ENCODE data around the gene NOP14. TPM values are rescaled to one million over a fixed set of nuclear protein-coding genes. Genes with fewer than 3 reads are reported as not detected.

The NOP14 gene
- total RNA-seq, 3 donors from 2014 or later, result 18.2 to 23.8 (median 23.5) TPM

- peaks cover 4% of the 10 kb centered on the region for H3K9me3 ChIP-seq
- ATAC-seq (no peak), DNase-seq (no peak)
- no peaks in the 10 kb centered on the region for H3K36me3 ChIP-seq (ENCODE audit: low read depth)
- TF ChIP-seq CTCF (IDR thresholded peaks at IDR 0.05), result no peak
- no peak overlapping the region for H3K4me3 ChIP-seq
- H3K4me1 ChIP-seq (ENCODE audit: low read depth), result no peaks in the 10 kb centered on the region
- intact Hi-C loops (cut with DNase I, micrococcal nuclease), result no loop called here
Observed at GRCh38 chr4:2982012-2982411, 18.8 kb upstream of the NOP14 start.

DNA sequence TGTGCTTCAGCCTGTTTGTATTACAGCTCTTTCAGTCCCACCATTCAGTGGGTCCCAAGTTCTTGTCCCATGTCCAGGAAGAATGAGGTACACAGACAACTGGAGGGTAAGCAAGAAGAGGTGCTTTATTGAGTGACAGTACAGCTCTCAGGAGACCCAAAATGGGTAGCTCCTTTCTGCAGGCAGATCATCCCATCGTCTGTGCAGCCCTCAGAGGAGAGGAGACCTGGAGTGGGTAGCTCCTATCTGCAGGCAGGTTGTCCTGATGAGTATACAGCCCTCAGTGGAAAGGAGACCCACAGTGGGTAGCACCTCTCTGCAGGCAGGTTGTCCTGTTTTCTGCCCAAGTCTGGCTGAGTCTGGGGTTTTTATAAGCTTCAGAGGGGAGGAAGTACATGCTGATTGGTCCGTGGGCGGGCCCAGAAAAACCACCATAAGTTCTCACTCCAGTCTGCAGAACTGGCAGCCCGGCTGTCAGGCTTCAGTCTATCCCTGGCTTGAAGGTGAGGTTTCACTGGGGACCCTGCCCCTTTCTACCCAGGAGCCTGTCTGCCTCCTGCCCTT lies 18.1 kb upstream of the NOP14 start:
- intact Hi-C loops (cut with DNase I, micrococcal nuclease), result no loop called here
- H3K4me1 ChIP-seq (ENCODE audit: low read depth), result no peaks in the 10 kb centered on the region
- H3K4me3 ChIP-seq, result no peak overlapping the region
- TF ChIP-seq CTCF (IDR thresholded peaks at IDR 0.05), result no peak
- DNase-seq (no peak), ATAC-seq (no peak)
- H3K9me3 ChIP-seq, result peaks cover 4% of the 10 kb centered on the region
- H3K36me3 ChIP-seq (ENCODE audit: low read depth), result no peaks in the 10 kb centered on the region

GRCh38 chr4:2977211-2978088 lies 14.2 kb upstream of the NOP14 start:
- ATAC-seq (no peak), DNase-seq (no peak)
- H3K4me1 ChIP-seq (ENCODE audit: low read depth), result no peaks in the 10 kb centered on the region
- no peak for TF ChIP-seq CTCF (IDR thresholded peaks at IDR 0.05)
- H3K36me3 ChIP-seq (ENCODE audit: low read depth), result no peaks in the 10 kb centered on the region
- intact Hi-C loops (cut with DNase I, micrococcal nuclease), result no loop called here
- peaks cover 4% of the 10 kb centered on the region for H3K9me3 ChIP-seq
- no peak overlapping the region for H3K4me3 ChIP-seq

GRCh38 chr4:2971275-2971674 lies 8.1 kb upstream of the NOP14 start:
- Histone ChIP-seq H3K4me1 (ENCODE audit: low read depth) (no peaks in the 10 kb centered on the region), H3K4me3 (no peak overlapping the region), H3K9me3 (no peaks in the 10 kb centered on the region), H3K36me3 (ENCODE audit: low read depth) (no peaks in the 10 kb centered on the region)
- no peak for TF ChIP-seq CTCF (IDR thresholded peaks at IDR 0.05)
- DNase-seq (no peak), ATAC-seq (no peak)
- intact Hi-C loops (cut with DNase I, micrococcal nuclease), result no loop called here

- no peaks in the 10 kb centered on the region for H3K9me3 ChIP-seq
- intact Hi-C loops (cut with DNase I, micrococcal nuclease), result no loop called here
- H3K4me3 ChIP-seq, result no peak overlapping the region
- no peak for DNase-seq
- H3K4me1 ChIP-seq (ENCODE audit: low read depth), result peaks cover 5% of the 10 kb centered on the region
- ATAC-seq, result no peak
- TF ChIP-seq CTCF (IDR thresholded peaks at IDR 0.05), result no peak
- no peaks in the 10 kb centered on the region for H3K36me3 ChIP-seq (ENCODE audit: low read depth)
Observed at GRCh38 chr4:2968381-2968780, 5.2 kb upstream of the NOP14 start.

All from mucosa of descending colon (tissue), 3 donors.